Peyer's patch (tissue), 4 donors: Measurements from ENCODE around the gene HFE. TPM values are rescaled to one million over a fixed set of nuclear protein-coding genes. Genes with fewer than 3 reads are reported as not detected.
"Not testable (repeated sequence)": the region's sequence is repeated elsewhere in the genome, so short reads cannot be mapped to it uniquely, and the experiment has no call there.

ENCODE experiments used
- DNase-seq, 3 donors: peaks; one replicate each; pipeline ENCODE4 v3.0.0-alpha.2; 2017 to 2019
- H3K27ac ChIP-seq, 4 donors: fragments of 200-600 bp; sonication (generic); one replicate each; pipeline ENCODE4 v1.5.1; 2016 to 2019
- H3K27me3 ChIP-seq, 2 donors: fragments of 200-600 bp; sonication (generic); one replicate each; pipeline ENCODE4 v1.5.1; 2019
- H3K36me3 ChIP-seq, 3 donors: fragments of 200-600 bp; sonication (generic); one replicate each; pipeline ENCODE4 v1.5.1; 2016 to 2019
- H3K4me1 ChIP-seq, 4 donors: fragments of 200-600 bp; sonication (generic); one replicate each; pipeline ENCODE4 v1.5.1; 2016 to 2019
- H3K4me3 ChIP-seq, 4 donors: fragments of 200-600 bp; sonication (generic); 1 replicate in 3 of 4; 2 replicates in 1 of 4; pipeline ENCODE4 v1.5.1; 2016 to 2019; ENCODE audit warnings: mild to moderate bottlenecking in 1 of 4
- H3K9me3 ChIP-seq, 4 donors: fragments of 200-600 bp; sonication (generic); one replicate each; pipeline ENCODE4 v1.5.1; 2016 to 2019; ENCODE audit warnings: mild to moderate bottlenecking in 1 of 4
- POLR2A ChIP-seq, 2 donors: fragments of 450-650 bp; IDR thresholded peaks; one replicate each; pipeline ENCODE4 v1.5.1; 2017; ENCODE audit warnings: antibody characterized with exemption in 2 of 2, mild to moderate bottlenecking in 2 of 2, moderate library complexity in 2 of 2
- total RNA-seq, 4 donors: library from RNA; depleted of rRNA; stranded (reverse); fragments of >200 nt; gene quantifications; one replicate each; pipeline ENCODE4 v1.1.0, GENCODE V29; 2016
- TF ChIP-seq, protein P1 (sequence below), 6 experiments: fragments of 450-650 bp in 4 of 6; fragments of 200-600 bp in 2 of 6; sonication (generic) in 1 of 6; IDR thresholded peaks; one replicate each; pipeline ENCODE4 v1.5.1; 2017 to 2019; ENCODE audit warnings: antibody characterized with exemption in 6 of 6, mild to moderate bottlenecking in 3 of 6, moderate library complexity in 1 of 6

Gene HFE
- total RNA-seq, 4 donors from 2014 or later: 8.1 to 13.2 (median 9.7) TPM

DNA sequence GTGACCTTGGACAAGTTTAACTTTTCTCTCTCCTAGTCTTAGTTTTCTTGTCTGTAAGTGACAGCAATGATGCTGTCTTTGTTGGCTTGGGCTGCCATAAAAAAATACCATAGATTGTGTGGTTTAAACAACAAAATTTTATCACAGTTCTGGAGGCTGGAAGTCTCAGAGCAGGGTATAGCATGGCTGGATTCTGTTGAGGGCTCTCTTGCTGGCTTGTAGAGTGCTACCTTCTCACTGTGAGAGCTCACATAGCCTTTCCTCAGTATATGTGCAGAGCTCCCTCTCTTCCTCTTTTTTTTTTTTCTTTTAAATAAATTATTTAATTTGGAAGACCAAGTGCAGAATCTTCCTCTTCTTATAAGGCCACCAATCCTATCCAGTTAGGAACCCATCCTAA, 26.3 kb downstream of the HFE start:
- no peak for DNase-seq
- Histone ChIP-seq H3K9me3 (no peaks in the 10 kb centered on the region), H3K4me3 (no peak overlapping the region)

DNA sequence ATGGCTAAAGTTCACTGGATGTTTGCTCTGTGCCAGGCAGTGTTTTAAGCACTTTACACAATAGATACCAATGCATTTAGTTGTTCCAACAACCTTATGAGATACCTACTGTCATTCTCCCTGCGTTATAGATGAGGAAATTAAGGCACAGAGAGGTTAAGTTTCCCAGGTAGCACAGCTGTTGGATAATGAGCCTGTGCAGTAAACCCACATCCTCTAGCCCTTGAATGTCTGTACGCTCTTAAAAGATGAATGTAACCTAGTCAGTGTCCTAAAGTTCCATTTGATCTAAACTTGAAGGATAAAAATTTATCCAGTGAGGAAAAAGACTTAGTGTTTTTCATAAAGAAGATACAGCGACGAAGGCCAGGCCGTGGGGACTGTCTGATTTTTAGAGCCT, 28.0 kb downstream of the HFE start:
- Histone ChIP-seq H3K27me3 (no peaks in the 10 kb centered on the region), H3K27ac (no peak overlapping the region), H3K4me3 (no peak overlapping the region), H3K4me1 (no peaks in the 10 kb centered on the region), H3K9me3 (no peaks in the 10 kb centered on the region), H3K36me3 (no peaks in the 10 kb centered on the region)
- no peak for DNase-seq
- no peak for TF ChIP-seq POLR2A (IDR thresholded peaks at IDR 0.05)

More for the DNA sequence above, 26.3 kb downstream of the HFE start:
- Histone ChIP-seq H3K27ac (no peak overlapping the region), H3K36me3 (no peaks in the 10 kb centered on the region), H3K4me1 (no peaks in the 10 kb centered on the region), H3K27me3 (no peaks in the 10 kb centered on the region)
- no peak for TF ChIP-seq POLR2A (IDR thresholded peaks at IDR 0.05)
- TF ChIP-seq, protein P1, sequence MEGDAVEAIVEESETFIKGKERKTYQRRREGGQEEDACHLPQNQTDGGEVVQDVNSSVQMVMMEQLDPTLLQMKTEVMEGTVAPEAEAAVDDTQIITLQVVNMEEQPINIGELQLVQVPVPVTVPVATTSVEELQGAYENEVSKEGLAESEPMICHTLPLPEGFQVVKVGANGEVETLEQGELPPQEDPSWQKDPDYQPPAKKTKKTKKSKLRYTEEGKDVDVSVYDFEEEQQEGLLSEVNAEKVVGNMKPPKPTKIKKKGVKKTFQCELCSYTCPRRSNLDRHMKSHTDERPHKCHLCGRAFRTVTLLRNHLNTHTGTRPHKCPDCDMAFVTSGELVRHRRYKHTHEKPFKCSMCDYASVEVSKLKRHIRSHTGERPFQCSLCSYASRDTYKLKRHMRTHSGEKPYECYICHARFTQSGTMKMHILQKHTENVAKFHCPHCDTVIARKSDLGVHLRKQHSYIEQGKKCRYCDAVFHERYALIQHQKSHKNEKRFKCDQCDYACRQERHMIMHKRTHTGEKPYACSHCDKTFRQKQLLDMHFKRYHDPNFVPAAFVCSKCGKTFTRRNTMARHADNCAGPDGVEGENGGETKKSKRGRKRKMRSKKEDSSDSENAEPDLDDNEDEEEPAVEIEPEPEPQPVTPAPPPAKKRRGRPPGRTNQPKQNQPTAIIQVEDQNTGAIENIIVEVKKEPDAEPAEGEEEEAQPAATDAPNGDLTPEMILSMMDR (IDR thresholded peaks at IDR 0.05): no peak

GRCh38 chr6:26116267-26116666, 29.0 kb downstream of the HFE start:
- H3K36me3 ChIP-seq: no peaks in the 10 kb centered on the region
- no peaks in the 10 kb centered on the region for H3K9me3 ChIP-seq
- H3K4me3 ChIP-seq: no peak overlapping the region
- TF ChIP-seq, protein P1 (IDR thresholded peaks at IDR 0.05): no peak
- TF ChIP-seq POLR2A (IDR thresholded peaks at IDR 0.05): no peak
- no peak for DNase-seq
- no peaks in the 10 kb centered on the region for H3K4me1 ChIP-seq
- H3K27ac ChIP-seq: no peak overlapping the region
- H3K27me3 ChIP-seq: no peaks in the 10 kb centered on the region

GRCh38 chr6:26118999-26119398, 31.8 kb downstream of the HFE start:
- DNase-seq: no peak
- Histone ChIP-seq H3K36me3 (no peaks in the 10 kb centered on the region), H3K27me3 (no peaks in the 10 kb centered on the region), H3K27ac (no peak overlapping the region), H3K4me1 (no peaks in the 10 kb centered on the region), H3K4me3 (no peak overlapping the region), H3K9me3 (no peaks in the 10 kb centered on the region)
- TF ChIP-seq POLR2A (IDR thresholded peaks at IDR 0.05): no peak
- TF ChIP-seq, protein P1 (IDR thresholded peaks at IDR 0.05): no peak

DNA sequence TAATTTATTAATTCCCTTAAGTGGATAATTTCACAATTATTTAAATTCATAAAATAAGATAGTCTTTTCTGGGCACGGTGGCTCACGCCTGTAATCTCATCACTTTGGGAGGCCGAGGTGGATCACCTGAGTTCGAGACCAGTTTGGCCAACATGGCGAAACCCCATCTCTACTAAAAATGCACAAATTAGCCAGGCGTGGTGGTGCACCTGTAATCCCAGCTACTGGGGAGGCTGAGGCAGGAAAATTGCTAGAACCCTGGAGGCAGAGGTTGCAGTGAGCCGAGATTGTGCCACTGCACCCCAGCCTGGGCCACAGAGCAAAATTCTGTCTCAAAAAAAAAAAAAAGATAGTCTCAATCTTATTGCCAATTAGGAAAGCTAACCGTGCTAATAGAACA, 32.9 kb downstream of the HFE start:
- H3K4me1 ChIP-seq, DNase-seq, H3K9me3 ChIP-seq, H3K27me3 ChIP-seq, H3K4me3 ChIP-seq, H3K36me3 ChIP-seq, H3K27ac ChIP-seq: not testable (repeated sequence)

DNA sequence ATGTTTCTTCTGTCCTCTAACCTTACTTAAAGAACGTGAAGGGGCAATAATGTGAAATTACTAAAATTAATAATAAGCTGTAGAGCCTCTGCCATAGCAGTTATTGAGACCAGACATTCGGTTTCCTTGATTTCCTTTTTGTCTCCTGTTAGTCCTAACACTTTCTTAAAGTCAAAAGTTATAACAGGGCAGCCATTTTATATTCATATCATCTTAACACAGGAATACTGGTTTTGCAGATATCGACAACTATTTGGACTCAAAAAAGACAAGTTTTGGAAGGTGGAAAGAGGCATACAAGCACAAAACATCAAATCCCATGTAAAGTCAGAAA, 33.5 kb downstream of the HFE start:
- Histone ChIP-seq H3K4me1 (no peaks in the 10 kb centered on the region), H3K9me3 (no peaks in the 10 kb centered on the region), H3K27ac (no peak overlapping the region), H3K36me3 (no peaks in the 10 kb centered on the region), H3K4me3 (no peak overlapping the region), H3K27me3 (no peaks in the 10 kb centered on the region)
- DNase-seq: no peak
- TF ChIP-seq, protein P1 (IDR thresholded peaks at IDR 0.05): no peak
- no peak for TF ChIP-seq POLR2A (IDR thresholded peaks at IDR 0.05)
